ENCODE results near the gene PREB.

PREB gene

GRCh38 chr2:27096748-27097297 lies 37.6 kb downstream of the PREB start:
- in situ Hi-C loops (cut with MboI; ENCODE audit: low sequenced_read_pairs): no loop called here

GRCh38 chr2:27095745-27096651 lies 38.4 kb downstream of the PREB start:
- in situ Hi-C loops (cut with MboI; ENCODE audit: low sequenced_read_pairs): no loop called here

DNA sequence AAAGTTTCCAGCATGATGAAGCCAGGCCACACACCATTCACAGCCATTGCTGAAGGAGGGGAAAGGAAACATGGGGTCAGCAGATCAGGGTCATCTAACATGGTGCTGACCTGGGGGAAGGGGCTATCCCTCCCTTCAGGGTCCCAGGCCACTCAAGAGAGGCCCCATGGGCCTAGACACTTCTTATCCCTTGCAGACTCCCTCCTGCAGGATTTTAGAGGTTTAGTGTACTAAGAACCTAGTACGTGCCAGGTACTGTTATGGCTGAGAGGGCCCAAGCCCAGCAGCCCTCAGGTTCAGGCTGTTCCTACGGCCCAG lies 39.0 kb downstream of the PREB start:
- in situ Hi-C loops (cut with MboI; ENCODE audit: low sequenced_read_pairs): no loop called here

DNA sequence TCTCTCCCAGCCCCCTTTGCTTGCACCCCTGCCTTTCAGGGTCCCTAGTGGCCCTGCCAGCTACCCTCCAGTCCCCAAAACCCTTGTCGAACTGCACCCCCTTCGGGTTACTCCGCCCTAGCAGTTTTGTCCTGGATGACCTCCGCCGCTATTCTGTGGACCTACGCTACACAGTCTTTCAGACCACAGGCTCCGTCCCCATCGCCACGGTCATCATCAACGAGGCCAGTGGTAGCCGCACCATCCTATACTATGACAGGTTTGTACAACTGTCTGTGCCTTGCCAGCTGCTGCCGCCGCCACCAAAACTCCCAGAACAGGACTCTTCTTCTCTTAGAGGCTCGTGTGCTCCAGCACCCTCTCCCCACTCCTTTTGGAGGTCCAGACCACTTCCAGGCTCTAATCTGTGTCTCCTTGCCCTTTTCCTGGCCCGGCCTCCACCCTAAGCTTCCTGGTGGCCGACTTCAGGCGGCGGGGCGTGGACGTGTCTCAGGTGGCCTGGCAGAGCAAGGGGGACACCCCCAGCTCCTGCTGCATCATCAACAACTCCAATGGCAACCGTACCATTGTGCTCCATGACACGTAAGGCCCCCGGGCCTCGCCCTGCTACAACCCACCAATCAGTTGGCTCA lies 40.0 kb downstream of the PREB start:
- in situ Hi-C loops (cut with MboI; ENCODE audit: low sequenced_read_pairs): no loop called here

GRCh38 chr2:27093430-27094352 lies 40.7 kb downstream of the PREB start:
- in situ Hi-C loops (cut with MboI; ENCODE audit: low sequenced_read_pairs): no loop called here

DNA sequence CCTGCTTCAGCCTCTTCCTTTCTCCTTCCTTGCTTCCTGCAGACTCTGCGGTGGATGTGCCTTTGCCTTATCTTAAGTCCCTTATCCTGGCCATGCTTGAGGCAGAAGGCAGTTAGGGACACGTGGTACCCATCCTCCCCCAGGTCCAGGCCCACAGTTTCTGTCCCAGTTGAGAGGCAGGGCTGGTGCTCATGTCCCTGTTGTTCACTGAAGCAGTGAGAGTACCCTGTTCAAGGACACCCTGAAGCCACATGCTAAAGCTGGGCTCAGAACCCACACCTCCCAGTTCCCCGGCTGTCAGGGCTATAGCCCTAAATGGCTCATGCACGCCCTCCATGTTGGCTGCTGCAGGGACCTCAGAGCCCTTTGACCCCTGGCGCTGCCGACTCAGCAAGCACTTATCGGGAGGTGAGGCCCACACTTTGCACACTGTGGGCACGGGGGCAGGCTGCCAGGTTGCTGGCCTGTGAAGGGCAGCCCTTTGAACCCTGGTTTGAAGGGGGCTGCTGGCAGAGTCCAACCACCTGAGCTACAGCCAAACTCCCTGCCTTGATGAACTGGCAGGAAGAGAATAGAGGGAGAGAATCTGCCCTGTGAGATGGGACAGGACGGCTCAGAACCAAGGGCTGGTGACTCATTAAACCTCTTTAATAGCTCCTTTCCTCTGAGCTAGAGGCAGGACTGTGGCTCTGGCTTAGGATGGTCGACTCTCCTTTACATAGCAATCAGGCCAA lies 41.6 kb downstream of the PREB start:
- in situ Hi-C loops (cut with MboI; ENCODE audit: low sequenced_read_pairs): no loop called here

GRCh38 chr2:27091746-27092695 lies 42.4 kb downstream of the PREB start:
- in situ Hi-C loops (cut with MboI; ENCODE audit: low sequenced_read_pairs): no loop called here

GRCh38 chr2:27089111-27089954 lies 45.1 kb downstream of the PREB start:
- in situ Hi-C loops (cut with MboI; ENCODE audit: low sequenced_read_pairs): no loop called here

DNA sequence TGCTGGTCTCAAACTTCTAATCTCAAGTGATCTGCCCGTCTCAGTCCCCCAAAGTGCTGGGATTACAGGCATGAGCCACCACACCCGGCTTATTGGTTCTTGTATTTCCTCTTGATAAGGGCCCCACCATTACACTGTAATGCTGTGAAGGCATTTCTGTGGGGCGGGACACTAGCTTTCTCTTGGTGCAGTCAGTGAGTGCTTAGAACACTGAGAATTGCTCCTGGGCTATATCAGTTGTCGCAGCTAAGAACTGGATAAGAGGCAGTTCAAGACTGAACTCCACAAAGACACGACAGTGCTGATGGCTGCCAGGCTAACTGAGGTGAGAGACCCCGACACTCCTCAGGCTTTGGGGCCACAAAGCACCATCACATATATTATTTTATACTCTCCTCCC lies 45.8 kb downstream of the PREB start:
- in situ Hi-C loops (cut with MboI; ENCODE audit: low sequenced_read_pairs): no loop called here

DNA sequence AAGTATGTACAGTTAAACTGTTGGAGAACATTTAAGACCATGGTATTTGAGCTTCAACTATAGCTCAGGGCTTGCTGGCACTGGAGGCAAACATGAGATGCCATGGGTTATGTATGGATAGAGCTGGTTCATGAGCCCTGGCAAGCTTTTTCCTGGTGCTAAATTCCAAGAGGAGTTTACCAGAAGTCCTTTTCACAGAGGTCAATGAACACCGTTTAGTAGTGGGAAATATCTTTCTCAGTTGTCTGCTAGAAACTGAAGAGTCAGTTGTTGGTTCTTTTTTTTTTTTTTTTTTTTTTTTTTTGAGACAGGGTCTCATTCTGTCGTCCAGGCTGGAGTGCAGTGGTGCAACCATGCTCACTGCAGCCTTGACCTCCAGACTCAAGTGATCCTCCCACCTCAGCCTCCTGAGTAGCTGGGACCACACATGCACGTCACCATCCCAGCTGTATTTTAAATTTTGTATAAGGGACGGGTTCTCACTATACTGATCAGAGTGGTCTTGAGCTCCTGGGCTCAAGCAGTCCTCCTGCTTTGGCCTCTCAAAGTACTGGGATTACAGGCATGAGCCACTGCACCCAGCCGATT lies 46.5 kb downstream of the PREB start:
- in situ Hi-C loops (cut with MboI; ENCODE audit: low sequenced_read_pairs): no loop called here

DNA sequence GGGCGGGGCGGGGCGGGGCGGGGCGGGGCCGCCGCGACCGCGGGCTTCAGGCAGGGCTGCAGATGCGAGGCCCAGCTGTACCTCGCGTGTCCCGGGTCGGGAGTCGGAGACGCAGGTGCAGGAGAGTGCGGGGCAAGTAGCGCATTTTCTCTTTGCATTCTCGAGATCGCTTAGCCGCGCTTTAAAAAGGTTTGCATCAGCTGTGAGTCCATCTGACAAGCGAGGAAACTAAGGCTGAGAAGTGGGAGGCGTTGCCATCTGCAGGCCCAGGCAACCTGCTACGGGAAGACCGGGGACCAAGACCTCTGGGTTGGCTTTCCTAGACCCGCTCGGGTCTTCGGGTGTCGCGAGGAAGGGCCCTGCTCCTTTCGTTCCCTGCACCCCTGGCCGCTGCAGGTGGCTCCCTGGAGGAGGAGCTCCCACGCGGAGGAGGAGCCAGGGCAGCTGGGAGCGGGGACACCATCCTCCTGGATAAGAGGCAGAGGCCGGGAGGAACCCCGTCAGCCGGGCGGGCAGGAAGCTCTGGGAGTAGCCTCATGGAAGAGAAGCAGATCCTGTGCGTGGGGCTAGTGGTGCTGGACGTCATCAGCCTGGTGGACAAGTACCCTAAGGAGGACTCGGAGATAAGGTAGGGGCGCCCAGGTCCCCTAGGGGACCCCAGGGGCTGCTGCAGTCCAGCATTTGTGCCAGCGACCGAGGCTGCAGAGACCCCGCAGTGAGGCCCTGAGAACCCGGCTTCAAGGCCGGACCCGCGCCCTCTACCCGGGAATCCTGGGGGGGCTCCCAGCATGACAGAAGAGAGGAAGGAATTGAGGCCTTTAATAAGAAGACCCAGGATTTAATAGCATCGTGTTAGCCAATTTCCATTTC lies 47.5 kb downstream of the PREB start, which contains the start of gene KHK:
TSS of gene KHK (plus strand) at position 49 of the 870 bp plus-strand sequence. CDS start at position 537, 488 bp downstream.
- in situ Hi-C loops (cut with MboI; ENCODE audit: low sequenced_read_pairs): no loop called here

DNA sequence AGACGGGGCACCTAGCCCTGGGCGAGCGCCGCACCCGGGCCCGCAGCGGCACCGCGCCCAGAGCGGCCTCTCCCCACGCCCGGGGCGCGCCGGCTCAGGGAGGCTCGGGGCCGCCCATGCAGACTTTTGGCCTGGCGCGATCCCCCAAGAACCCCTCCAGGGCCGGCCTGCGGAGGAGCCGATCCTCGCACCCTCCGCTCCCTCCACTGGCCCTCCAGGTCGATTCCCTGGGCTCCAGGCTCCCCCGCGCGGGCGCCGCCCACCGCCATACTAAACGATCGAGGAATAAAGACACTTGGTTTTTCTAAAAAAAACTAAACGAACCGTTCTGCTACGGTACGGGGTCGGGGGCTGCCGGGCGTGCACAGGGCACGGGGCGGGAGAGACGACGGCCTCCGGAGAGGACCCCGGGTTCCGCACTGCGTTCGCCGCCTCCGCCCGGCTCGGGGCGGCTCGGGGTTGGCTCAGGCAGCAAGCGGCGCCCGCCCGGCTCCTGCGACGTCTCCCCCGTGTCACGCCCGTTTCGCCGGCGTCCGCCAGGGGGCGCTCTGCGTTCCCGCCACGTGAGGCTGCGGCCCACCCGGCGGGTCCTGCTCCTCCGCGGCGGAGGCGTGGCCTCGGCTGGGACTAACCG lies 48.2 kb downstream of the PREB start:
- in situ Hi-C loops (cut with MboI; ENCODE audit: low sequenced_read_pairs): no loop called here

DNA sequence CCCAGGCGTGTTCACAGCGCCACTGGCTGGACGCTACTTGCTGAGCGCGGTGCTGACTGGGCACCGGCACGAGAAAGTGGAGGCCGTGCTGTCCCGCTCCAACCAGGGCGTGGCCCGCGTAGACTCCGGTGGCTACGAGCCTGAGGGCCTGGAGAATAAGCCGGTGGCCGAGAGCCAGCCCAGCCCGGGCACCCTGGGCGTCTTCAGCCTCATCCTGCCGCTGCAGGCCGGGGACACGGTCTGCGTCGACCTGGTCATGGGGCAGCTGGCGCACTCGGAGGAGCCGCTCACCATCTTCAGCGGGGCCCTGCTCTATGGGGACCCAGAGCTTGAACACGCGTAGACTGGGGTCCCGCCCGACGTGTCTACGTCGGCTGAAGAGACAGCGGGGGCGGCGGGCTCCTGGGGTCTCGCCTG lies 48.8 kb downstream of the PREB start:
- in situ Hi-C loops (cut with MboI; ENCODE audit: low sequenced_read_pairs): no loop called here

DNA sequence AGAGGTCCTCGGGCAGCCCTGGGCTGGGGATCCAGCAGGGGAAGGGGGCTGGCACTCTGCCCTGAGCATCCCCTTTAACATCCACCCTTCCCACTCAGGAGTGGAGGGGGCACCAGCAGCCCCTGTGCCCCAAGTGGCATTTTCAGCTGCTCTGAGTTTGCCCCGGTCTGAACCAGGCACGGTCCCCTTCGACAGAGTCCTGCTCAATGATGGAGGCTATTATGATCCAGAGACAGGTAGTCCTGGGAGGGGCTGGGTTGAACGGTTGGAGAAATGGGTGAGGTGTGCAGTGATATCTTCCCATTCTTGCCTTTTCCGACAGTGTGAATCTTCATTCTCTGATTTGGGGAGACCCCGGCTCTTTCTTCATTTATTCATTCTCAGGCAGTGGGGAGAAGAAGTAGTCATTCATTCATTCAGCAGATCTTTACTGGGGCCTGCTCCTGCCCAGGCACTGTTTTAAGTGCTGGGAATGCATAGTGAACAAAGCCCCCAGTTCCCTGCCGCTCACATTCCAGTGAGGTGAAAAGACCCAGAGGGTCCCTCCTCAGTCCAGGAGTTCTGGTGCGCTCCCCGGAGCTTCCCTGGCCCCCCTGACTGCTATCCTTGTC lies 49.3 kb downstream of the PREB start:
- in situ Hi-C loops (cut with MboI; ENCODE audit: low sequenced_read_pairs): no loop called here

GRCh38 chr2:27084297-27085061 lies 50.0 kb downstream of the PREB start:
- in situ Hi-C loops (cut with MboI; ENCODE audit: low sequenced_read_pairs): no loop called here
